ENCODE data around the gene AGAP1. TPM values are rescaled to one million over a fixed set of nuclear protein-coding genes. Genes with fewer than 3 reads are reported as not detected.

The AGAP1 gene
- total RNA-seq, 1 donor: 18.5 TPM

GRCh38 chr2:235844561-235844960 lies 350.7 kb downstream of the AGAP1 start:
- peaks cover 18% of the 10 kb centered on the region for H4K20me1 ChIP-seq (ENCODE audit: insufficient read depth, low read length)
- no peak overlapping the region for H3K27ac ChIP-seq (ENCODE audit: low read depth, low read length)
- TF ChIP-seq CTCF (IDR thresholded peaks at IDR 0.05; ENCODE audit: extremely low read depth, low read depth, low read length): no peak
- H3K4me2 ChIP-seq (ENCODE audit: insufficient read depth, low read length): no peak overlapping the region
- no peak for DNase-seq (ENCODE audit: insufficient read length, low spot score, missing footprints)
- no peaks in the 10 kb centered on the region for H3K36me3 ChIP-seq (ENCODE audit: insufficient read depth, low read length)
- no peak overlapping the region for H2AFZ ChIP-seq (ENCODE audit: low read length)
- no peaks in the 10 kb centered on the region for H3K27me3 ChIP-seq (ENCODE audit: insufficient read depth, low read length)
- H3K79me2 ChIP-seq (ENCODE audit: insufficient read depth, low read length): no peaks in the 10 kb centered on the region
- no peaks in the 10 kb centered on the region for H3K4me1 ChIP-seq (ENCODE audit: insufficient read depth, low read length)
- no peaks in the 10 kb centered on the region for H3K9me3 ChIP-seq (ENCODE audit: low read depth, low read length)
- no peak overlapping the region for H3K4me3 ChIP-seq (ENCODE audit: insufficient read depth, low read length)

- Histone ChIP-seq H3K36me3 (ENCODE audit: insufficient read depth, low read length) (no peaks in the 10 kb centered on the region), H3K79me2 (ENCODE audit: insufficient read depth, low read length) (no peaks in the 10 kb centered on the region), H3K4me3 (ENCODE audit: insufficient read depth, low read length) (no peak overlapping the region), H4K20me1 (ENCODE audit: insufficient read depth, low read length) (peaks cover 17% of the 10 kb centered on the region), H3K9me3 (ENCODE audit: low read depth, low read length) (no peaks in the 10 kb centered on the region), H3K27me3 (ENCODE audit: insufficient read depth, low read length) (no peaks in the 10 kb centered on the region), H3K4me2 (ENCODE audit: insufficient read depth, low read length) (no peak overlapping the region), H2AFZ (ENCODE audit: low read length) (no peak overlapping the region), H3K4me1 (ENCODE audit: insufficient read depth, low read length) (no peaks in the 10 kb centered on the region), H3K27ac (ENCODE audit: low read depth, low read length) (no peak overlapping the region)
- TF ChIP-seq CTCF (IDR thresholded peaks at IDR 0.05; ENCODE audit: extremely low read depth, low read depth, low read length): no peak
- no peak for DNase-seq (ENCODE audit: insufficient read length, low spot score, missing footprints)
These were observed 351.4 kb downstream of the AGAP1 start for GRCh38 chr2:235845245-235845644.

- Histone ChIP-seq H3K27ac (ENCODE audit: low read depth, low read length) (no peak overlapping the region), H3K79me2 (ENCODE audit: insufficient read depth, low read length) (no peaks in the 10 kb centered on the region), H4K20me1 (ENCODE audit: insufficient read depth, low read length) (peaks cover 18% of the 10 kb centered on the region), H3K36me3 (ENCODE audit: insufficient read depth, low read length) (no peaks in the 10 kb centered on the region), H3K4me1 (ENCODE audit: insufficient read depth, low read length) (no peaks in the 10 kb centered on the region), H3K27me3 (ENCODE audit: insufficient read depth, low read length) (no peaks in the 10 kb centered on the region), H3K9me3 (ENCODE audit: low read depth, low read length) (no peaks in the 10 kb centered on the region), H2AFZ (ENCODE audit: low read length) (no peak overlapping the region), H3K4me2 (ENCODE audit: insufficient read depth, low read length) (no peak overlapping the region), H3K4me3 (ENCODE audit: insufficient read depth, low read length) (no peak overlapping the region)
- TF ChIP-seq CTCF (IDR thresholded peaks at IDR 0.05; ENCODE audit: extremely low read depth, low read depth, low read length): no peak
- DNase-seq (ENCODE audit: insufficient read length, low spot score, missing footprints): no peak
These were observed 353.7 kb downstream of the AGAP1 start for GRCh38 chr2:235847576-235847975.

GRCh38 chr2:235848055-235848454 lies 354.2 kb downstream of the AGAP1 start:
- Histone ChIP-seq H3K79me2 (ENCODE audit: insufficient read depth, low read length) (no peaks in the 10 kb centered on the region), H3K27ac (ENCODE audit: low read depth, low read length) (no peak overlapping the region), H3K36me3 (ENCODE audit: insufficient read depth, low read length) (no peaks in the 10 kb centered on the region), H3K4me2 (ENCODE audit: insufficient read depth, low read length) (no peak overlapping the region), H3K4me3 (ENCODE audit: insufficient read depth, low read length) (no peak overlapping the region), H3K9me3 (ENCODE audit: low read depth, low read length) (no peaks in the 10 kb centered on the region), H3K27me3 (ENCODE audit: insufficient read depth, low read length) (no peaks in the 10 kb centered on the region), H3K4me1 (ENCODE audit: insufficient read depth, low read length) (no peaks in the 10 kb centered on the region), H2AFZ (ENCODE audit: low read length) (no peak overlapping the region), H4K20me1 (ENCODE audit: insufficient read depth, low read length) (peaks cover 18% of the 10 kb centered on the region)
- no peak for TF ChIP-seq CTCF (IDR thresholded peaks at IDR 0.05; ENCODE audit: extremely low read depth, low read depth, low read length)
- DNase-seq (ENCODE audit: insufficient read length, low spot score, missing footprints): no peak
